Measurements from ENCODE around the gene BTBD8.
"Not testable (repeated sequence)": the region's sequence is repeated elsewhere in the genome, so short reads cannot be mapped to it uniquely, and the experiment has no call there.

The BTBD8 gene

GRCh38 chr1:92070892-92071291 lies 9.3 kb upstream of the BTBD8 start:
- no peaks in the 10 kb centered on the region for H3K79me1 ChIP-seq (replicated peaks; ENCODE audit: low read length, poor library complexity, severe bottlenecking)
- 100% methylated on average over 2 of the region's 2 CpGs for WGBS
- DNase-seq, result no peak

GRCh38 chr1:92074446-92074845 lies 5.7 kb upstream of the BTBD8 start:
- H3K4me3 ChIP-seq (ENCODE audit: insufficient read depth in 1 of 2, low read depth in 1 of 2, low read length in 2 of 2); H3K27me3 ChIP-seq (ENCODE audit: control insufficient read depth in 1 of 2, insufficient read depth in 1 of 2, low read length in 2 of 2); H2BK12ac ChIP-seq (ENCODE audit: low read length in 2 of 2); H3K4ac ChIP-seq (ENCODE audit: low read depth in 1 of 2, low read length in 2 of 2); H3K9ac ChIP-seq (ENCODE audit: low read length); H2AK5ac ChIP-seq (ENCODE audit: low read length, severe bottlenecking); H2BK15ac ChIP-seq (ENCODE audit: low read depth, poor library complexity, severe bottlenecking); H3K27ac ChIP-seq (ENCODE audit: low read length, poor library complexity, severe bottlenecking); H2BK120ac ChIP-seq (ENCODE audit: low read depth, low read length); DNase-seq; H2AFZ ChIP-seq (ENCODE audit: low read depth, low read length); H3K4me2 ChIP-seq (ENCODE audit: low read length, poor library complexity, severe bottlenecking); H3K23ac ChIP-seq (ENCODE audit: low read length in 2 of 2); H3K9me3 ChIP-seq (ENCODE audit: control insufficient read depth, low read length); H3K4me1 ChIP-seq (ENCODE audit: control insufficient read depth, insufficient read depth, low read depth, low read length); H2BK5ac ChIP-seq (ENCODE audit: low read depth, low read length, poor library complexity, severe bottlenecking); H3K36me3 ChIP-seq (ENCODE audit: control insufficient read depth in 1 of 2, insufficient read depth in 2 of 2, low read depth in 1 of 2, low read length in 2 of 2); H3K79me1 ChIP-seq (replicated peaks; ENCODE audit: low read length, poor library complexity, severe bottlenecking); H4K8ac ChIP-seq (ENCODE audit: low read length); H4K91ac ChIP-seq (ENCODE audit: low read length); H3K18ac ChIP-seq (ENCODE audit: low read depth in 1 of 2, low read length in 2 of 2); H3K14ac ChIP-seq (ENCODE audit: low read length in 2 of 2): not testable (repeated sequence)

More at GRCh38 chr1:92070892-92071291, 9.3 kb upstream of the BTBD8 start:
- Histone ChIP-seq H3K4me2 (ENCODE audit: low read length, poor library complexity, severe bottlenecking) (no peak overlapping the region), H3K27ac (ENCODE audit: low read length, poor library complexity, severe bottlenecking) (no peak overlapping the region), H3K4me1 (ENCODE audit: control insufficient read depth, insufficient read depth, low read depth, low read length) (no peaks in the 10 kb centered on the region), H3K4ac (ENCODE audit: low read depth in 1 of 2, low read length in 2 of 2) (no peak overlapping the region), H2AK5ac (ENCODE audit: low read length, severe bottlenecking) (no peak overlapping the region), H3K23ac (ENCODE audit: low read length in 2 of 2) (no peak overlapping the region), H4K91ac (ENCODE audit: low read length) (no peak overlapping the region), H4K8ac (ENCODE audit: low read length) (no peak overlapping the region), H2BK12ac (ENCODE audit: low read length in 2 of 2) (no peak overlapping the region), H3K27me3 (ENCODE audit: control insufficient read depth in 1 of 2, insufficient read depth in 1 of 2, low read length in 2 of 2) (no peaks in the 10 kb centered on the region), H3K14ac (ENCODE audit: low read length in 2 of 2) (no peak overlapping the region), H3K36me3 (ENCODE audit: control insufficient read depth in 1 of 2, insufficient read depth in 2 of 2, low read depth in 1 of 2, low read length in 2 of 2) (no peaks in the 10 kb centered on the region), H3K9ac (ENCODE audit: low read length) (no peak overlapping the region), H3K9me3 (ENCODE audit: control insufficient read depth, low read length) (no peaks in the 10 kb centered on the region), H2BK5ac (ENCODE audit: low read depth, low read length, poor library complexity, severe bottlenecking) (no peak overlapping the region), H2BK120ac (ENCODE audit: low read depth, low read length) (no peak overlapping the region), H2AFZ (ENCODE audit: low read depth, low read length) (no peak overlapping the region), H3K18ac (ENCODE audit: low read depth in 1 of 2, low read length in 2 of 2) (no peak overlapping the region), H2BK15ac (ENCODE audit: low read depth, poor library complexity, severe bottlenecking) (no peak overlapping the region), H3K4me3 (ENCODE audit: insufficient read depth in 1 of 2, low read depth in 1 of 2, low read length in 2 of 2) (no peak overlapping the region)

DNA sequence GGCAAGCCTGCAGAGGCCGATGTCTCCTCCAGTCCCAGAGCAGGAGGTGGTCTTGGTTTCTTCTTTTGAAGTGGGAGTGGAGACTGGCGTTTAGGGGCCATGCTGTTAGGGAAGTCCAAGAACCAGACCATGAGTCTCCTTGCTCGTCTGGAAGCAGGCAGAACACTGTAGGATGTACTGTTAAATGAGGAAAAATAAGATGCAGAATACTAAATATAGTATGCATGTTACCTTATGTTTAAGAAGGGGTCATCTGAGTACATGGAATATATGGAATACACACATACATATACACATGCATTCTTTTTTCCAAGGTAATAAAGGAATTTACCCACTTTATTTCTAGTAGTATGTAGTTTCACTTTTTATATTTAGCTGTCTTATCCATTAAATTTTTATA lies 4.8 kb upstream of the BTBD8 start, which contains the start of gene SETSIP:
TSS of gene SETSIP (minus strand) at position 101 of the 400 bp plus-strand sequence. CDS start at position 101, 0 bp downstream.
- Histone ChIP-seq H3K27ac (ENCODE audit: low read length, poor library complexity, severe bottlenecking) (no peak within 1 kb of the TSS), H2BK12ac (ENCODE audit: low read length in 2 of 2) (no peak within 1 kb of the TSS), H3K79me1 (replicated peaks; ENCODE audit: low read length, poor library complexity, severe bottlenecking) (no peaks in the 10 kb centered on the region), H3K9me3 (ENCODE audit: control insufficient read depth, low read length) (no peaks in the 10 kb centered on the region), H3K4me3 (ENCODE audit: insufficient read depth in 1 of 2, low read depth in 1 of 2, low read length in 2 of 2) (no peak within 1 kb of the TSS), H2BK120ac (ENCODE audit: low read depth, low read length) (no peak within 1 kb of the TSS), H3K9ac (ENCODE audit: low read length) (no peak within 1 kb of the TSS), H3K18ac (ENCODE audit: low read depth in 1 of 2, low read length in 2 of 2) (no peak within 1 kb of the TSS), H2AFZ (ENCODE audit: low read depth, low read length) (no peak within 1 kb of the TSS), H2BK15ac (ENCODE audit: low read depth, poor library complexity, severe bottlenecking) (no peak within 1 kb of the TSS), H4K8ac (ENCODE audit: low read length) (no peak within 1 kb of the TSS), H3K4me2 (ENCODE audit: low read length, poor library complexity, severe bottlenecking) (no peak within 1 kb of the TSS), H3K36me3 (ENCODE audit: control insufficient read depth in 1 of 2, insufficient read depth in 2 of 2, low read depth in 1 of 2, low read length in 2 of 2) (no peaks in the 10 kb centered on the region), H3K27me3 (ENCODE audit: control insufficient read depth in 1 of 2, insufficient read depth in 1 of 2, low read length in 2 of 2) (no peaks in the 10 kb centered on the region), H3K4me1 (ENCODE audit: control insufficient read depth, insufficient read depth, low read depth, low read length) (no peaks in the 10 kb centered on the region), H3K4ac (ENCODE audit: low read depth in 1 of 2, low read length in 2 of 2) (no peak within 1 kb of the TSS), H4K91ac (ENCODE audit: low read length) (no peak within 1 kb of the TSS), H3K14ac (ENCODE audit: low read length in 2 of 2) (no peak within 1 kb of the TSS), H3K23ac (ENCODE audit: low read length in 2 of 2) (no peak within 1 kb of the TSS), H2AK5ac (ENCODE audit: low read length, severe bottlenecking) (no peak within 1 kb of the TSS), H2BK5ac (ENCODE audit: low read depth, low read length, poor library complexity, severe bottlenecking) (no peak within 1 kb of the TSS)
- DNase-seq, result no peak
- 92% methylated on average over 3 of the region's 3 CpGs for WGBS

DNA sequence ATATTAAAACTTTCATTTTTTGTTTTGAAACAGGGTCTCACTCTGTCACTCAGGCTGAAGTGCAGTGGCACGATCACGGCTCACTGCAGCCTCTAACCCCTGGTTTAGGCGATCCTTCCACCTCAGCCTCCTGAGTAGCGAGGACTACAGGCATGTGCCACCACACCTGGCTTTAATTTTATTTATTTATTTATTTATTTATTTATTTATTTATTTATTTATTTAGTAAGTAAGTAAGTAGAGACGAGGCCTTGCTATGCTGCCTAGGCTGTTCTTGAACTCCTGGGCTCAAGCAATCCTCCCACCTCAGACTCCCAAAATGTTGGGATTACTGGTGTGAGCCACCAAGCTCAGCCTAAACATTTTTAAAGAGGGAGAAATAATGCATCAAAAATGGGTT lies 3.8 kb upstream of the BTBD8 start:
- H3K4me3 ChIP-seq (ENCODE audit: insufficient read depth in 1 of 2, low read depth in 1 of 2, low read length in 2 of 2), result no peak overlapping the region
- no peak overlapping the region for H2BK5ac ChIP-seq (ENCODE audit: low read depth, low read length, poor library complexity, severe bottlenecking)
- no peaks in the 10 kb centered on the region for H3K9me3 ChIP-seq (ENCODE audit: control insufficient read depth, low read length)
- no peaks in the 10 kb centered on the region for H3K36me3 ChIP-seq (ENCODE audit: control insufficient read depth in 1 of 2, insufficient read depth in 2 of 2, low read depth in 1 of 2, low read length in 2 of 2)
- no peak overlapping the region for H3K4ac ChIP-seq (ENCODE audit: low read depth in 1 of 2, low read length in 2 of 2)
- no peak overlapping the region for H3K9ac ChIP-seq (ENCODE audit: low read length)
- no peak for DNase-seq
- H3K4me1 ChIP-seq (ENCODE audit: control insufficient read depth, insufficient read depth, low read depth, low read length), result no peaks in the 10 kb centered on the region
- H3K4me2 ChIP-seq (ENCODE audit: low read length, poor library complexity, severe bottlenecking), result no peak overlapping the region
- no peak overlapping the region for H3K14ac ChIP-seq (ENCODE audit: low read length in 2 of 2)
- no peak overlapping the region for H4K8ac ChIP-seq (ENCODE audit: low read length)
- no peak overlapping the region for H2BK12ac ChIP-seq (ENCODE audit: low read length in 2 of 2)
- no peak overlapping the region for H3K23ac ChIP-seq (ENCODE audit: low read length in 2 of 2)
- H3K18ac ChIP-seq (ENCODE audit: low read depth in 1 of 2, low read length in 2 of 2), result no peak overlapping the region
- H3K27ac ChIP-seq (ENCODE audit: low read length, poor library complexity, severe bottlenecking), result no peak overlapping the region
- no peak overlapping the region for H2AK5ac ChIP-seq (ENCODE audit: low read length, severe bottlenecking)
- no peak overlapping the region for H2BK120ac ChIP-seq (ENCODE audit: low read depth, low read length)
- H3K79me1 ChIP-seq (replicated peaks; ENCODE audit: low read length, poor library complexity, severe bottlenecking), result peaks cover 1% of the 10 kb centered on the region
- 100% methylated on average over 4 of the region's 5 CpGs for WGBS
- no peak overlapping the region for H4K91ac ChIP-seq (ENCODE audit: low read length)
- H3K27me3 ChIP-seq (ENCODE audit: control insufficient read depth in 1 of 2, insufficient read depth in 1 of 2, low read length in 2 of 2), result no peaks in the 10 kb centered on the region
- H2AFZ ChIP-seq (ENCODE audit: low read depth, low read length), result no peak overlapping the region
- H2BK15ac ChIP-seq (ENCODE audit: low read depth, poor library complexity, severe bottlenecking), result no peak overlapping the region

Data from mesenchymal stem cell (in vitro differentiated cells and primary cell).